Measurements from ENCODE around the gene IFT20.

The IFT20 gene

DNA sequence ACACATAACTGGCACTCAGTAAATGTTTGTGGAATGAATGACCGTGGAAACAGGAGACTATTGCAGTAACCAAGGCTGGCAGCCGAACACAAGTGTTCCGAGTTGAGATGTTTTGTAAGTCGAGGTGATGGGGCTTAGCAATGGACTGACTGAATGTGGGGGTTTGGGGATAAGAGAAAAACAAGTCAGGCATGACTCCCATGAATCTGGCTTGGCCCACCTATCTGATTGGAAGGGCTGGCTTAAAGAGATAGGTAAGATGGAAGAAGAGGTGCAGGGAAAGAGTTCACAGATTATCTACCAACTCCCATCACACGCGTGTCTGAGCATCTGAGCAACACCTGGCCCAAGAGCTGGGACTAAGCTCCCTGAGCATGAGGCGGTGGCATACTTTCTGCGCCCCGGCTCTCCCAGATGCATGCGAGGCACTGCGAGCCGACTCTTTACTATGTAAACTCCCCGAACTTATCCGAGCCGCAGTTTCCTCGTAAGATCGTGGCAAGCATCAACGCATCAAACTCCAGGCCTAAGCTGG is 539 bp downstream of the IFT20 start:
- DNase-seq, result no peak

DNA sequence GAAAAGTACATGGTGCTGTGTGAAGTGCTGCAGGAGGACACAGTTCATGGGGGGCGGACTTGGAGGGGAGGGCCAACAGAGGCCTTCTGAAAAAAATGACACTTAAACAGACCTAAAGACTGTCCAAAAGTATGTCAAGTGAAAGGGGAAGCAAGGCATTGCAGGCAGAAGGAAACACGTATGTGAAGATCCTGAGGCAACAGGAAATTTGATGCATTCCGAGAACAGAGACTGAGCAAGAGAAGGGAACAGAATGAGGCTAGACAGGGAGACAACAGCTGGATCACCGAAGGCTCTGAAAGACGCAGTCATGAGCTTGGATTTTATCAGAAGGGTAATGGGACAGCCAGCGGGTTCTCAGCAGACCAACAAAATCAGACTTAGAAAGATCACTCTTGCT is 1.1 kb downstream of the IFT20 start:
- peak; percentile 29 to 62 (median 50) for DNase-seq

DNA sequence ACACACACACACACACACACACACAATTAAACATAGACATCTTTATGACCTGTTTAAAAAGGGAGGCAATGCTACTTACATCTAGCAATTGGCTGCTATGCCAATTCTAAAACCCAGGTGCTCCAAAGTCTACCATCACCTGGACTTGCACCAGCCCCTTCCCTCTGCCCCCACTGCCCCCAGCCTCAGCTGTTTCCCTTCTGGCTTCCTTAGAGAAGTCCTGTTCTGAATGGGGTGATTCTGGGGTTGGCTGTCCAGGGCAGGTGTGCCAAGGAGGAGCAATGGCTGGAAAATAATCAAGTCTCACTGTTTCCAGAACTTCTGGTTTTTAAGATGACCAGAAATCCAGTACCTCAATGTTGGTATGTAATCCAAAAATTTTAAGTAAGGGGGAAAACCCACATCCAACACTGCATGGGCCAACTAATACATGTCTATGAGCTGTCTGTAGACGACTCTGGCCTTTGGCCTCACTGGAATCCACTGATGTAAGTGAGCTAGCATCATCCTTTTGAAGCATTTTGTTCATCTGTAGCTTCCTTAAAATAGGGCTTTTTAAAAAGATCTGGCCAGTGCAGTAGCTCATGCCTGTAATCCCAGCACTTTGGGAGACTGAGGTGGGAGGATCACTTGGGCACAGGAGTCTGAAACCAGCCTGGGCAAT is 2.1 kb downstream of the IFT20 start:
- DNase-seq, result no peak

DNA sequence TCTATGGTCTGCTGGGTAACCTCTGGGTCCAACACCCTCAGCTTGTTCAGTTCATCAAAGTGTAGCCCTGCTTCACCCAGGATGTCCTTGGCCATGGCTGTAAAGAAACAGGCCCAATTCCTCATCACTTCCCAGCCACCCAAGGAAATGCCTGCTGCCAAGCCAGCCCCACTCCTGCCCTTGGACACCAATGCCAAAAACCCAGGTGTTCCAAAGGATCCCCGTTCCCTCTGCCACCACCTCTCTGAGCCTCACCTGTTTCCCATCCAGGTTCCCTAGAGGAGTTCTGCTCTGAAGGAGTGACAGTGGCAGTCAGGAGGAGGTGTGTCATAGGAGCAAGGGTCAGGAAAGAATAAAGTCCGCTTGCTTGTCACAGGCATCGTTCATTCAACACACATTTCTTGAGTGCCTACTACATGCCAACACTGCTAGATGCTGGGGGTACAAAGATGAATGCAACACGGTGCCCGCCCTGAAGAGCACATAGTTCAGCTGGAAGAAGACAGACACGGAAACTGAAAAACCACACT is 3.3 kb downstream of the IFT20 start:
- no peak for DNase-seq

DNA sequence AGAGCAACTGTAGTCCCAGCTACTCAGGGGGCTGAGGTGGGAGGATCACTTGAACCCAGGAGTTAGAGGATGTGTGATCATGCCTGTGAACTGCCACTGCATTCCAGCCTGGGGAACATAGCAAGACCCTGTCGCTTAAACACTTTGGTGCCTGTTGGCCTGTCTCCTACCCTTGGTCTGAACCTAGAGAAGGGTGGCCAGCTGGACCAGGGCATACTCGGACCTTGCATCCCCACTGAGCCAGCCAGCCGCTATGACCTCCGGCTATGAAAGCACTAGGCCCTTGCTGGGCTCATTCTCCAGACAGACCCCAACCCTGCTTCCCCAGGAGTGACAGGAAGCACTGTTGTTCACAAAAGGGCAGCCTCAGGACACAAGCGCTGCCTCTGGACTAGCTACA is 4.6 kb downstream of the IFT20 start:
- no peak for DNase-seq

DNA sequence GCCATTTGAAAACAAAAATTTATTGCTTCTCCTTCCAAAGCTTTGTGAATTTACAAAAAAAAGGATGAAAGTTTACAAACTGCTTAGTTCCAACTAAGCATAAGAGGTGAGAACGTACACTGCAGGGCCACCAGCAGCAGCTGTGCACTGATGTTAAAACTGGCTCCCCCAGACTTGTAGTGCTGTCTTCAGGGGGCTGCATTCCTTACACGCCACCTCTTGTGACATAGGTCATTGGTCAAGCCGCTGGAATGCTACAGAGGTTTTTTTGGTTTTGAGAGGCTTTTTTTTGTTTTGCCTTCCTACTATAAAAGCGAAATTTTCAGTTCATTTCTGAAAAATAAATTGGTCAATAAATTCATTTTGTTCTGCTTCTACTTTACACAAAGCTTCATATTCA is 6.9 kb downstream of the IFT20 start:
- no peak for DNase-seq

DNA sequence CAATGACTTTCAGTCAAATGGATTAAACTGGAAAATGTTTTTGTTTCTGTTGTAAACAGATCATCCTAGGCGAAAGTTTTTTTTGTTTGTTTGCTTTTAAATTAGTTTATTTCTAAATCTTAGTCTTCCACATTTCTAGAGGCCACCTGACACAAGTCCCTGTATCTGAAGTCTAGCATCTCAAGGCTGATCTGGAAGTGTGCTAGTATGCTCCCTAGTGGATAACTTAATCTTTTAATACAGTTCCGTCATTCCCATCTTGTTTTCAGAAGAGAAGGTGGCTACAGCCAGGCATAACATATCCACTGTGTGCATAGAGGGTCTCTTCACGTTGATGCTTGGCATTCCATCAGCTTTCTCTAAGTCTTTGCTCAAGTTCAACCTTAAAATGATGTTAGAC is 7.6 kb downstream of the IFT20 start:
- DNase-seq, result no peak

DNA sequence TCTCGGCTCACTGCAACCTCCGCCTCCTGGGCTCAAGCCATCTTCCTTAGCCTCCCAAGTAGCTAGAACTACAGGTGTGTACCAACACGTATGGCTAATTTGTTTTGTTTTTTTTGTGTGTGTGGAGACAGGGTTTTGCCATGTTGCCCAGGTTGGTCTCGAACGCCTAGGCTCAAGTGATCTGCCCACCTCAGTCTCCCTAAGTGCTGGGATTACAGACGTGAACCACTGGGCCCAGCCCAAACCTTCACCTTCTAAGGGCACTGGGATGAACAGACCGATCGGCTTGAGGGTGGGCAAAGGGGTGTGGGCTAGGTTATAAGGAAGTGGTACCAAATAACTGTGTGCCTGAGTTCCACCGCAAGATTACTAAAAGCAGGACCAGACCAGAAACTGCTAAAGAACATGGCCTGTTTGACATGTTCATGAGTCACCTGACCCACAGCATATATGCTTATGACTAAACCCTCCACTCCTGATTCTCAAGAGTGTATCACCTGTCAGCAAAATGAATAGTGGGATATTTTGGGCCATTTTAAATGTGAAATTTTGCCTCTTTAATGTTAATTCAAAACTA is 8.2 kb downstream of the IFT20 start:
- no peak for DNase-seq

DNA sequence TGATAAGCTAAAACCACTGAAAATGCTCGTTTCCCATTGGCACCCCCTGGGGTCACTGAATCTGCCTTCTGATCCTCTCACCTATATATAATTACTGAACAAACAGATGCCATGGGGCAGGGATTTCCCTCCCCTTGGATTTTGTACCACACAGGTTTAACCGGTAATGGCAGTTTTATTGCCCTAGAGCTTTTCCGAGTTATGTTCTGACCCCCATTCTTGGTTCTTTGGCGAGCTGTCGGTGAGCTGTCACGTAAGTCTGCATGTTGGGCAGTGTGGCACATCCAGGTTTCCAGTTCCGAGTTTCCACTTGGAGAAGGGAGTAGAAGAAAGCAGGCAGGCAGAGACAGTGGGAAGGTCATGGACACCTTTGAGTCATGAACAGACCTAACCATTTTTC is 9.2 kb downstream of the IFT20 start:
- DNase-seq, result no peak

DNA sequence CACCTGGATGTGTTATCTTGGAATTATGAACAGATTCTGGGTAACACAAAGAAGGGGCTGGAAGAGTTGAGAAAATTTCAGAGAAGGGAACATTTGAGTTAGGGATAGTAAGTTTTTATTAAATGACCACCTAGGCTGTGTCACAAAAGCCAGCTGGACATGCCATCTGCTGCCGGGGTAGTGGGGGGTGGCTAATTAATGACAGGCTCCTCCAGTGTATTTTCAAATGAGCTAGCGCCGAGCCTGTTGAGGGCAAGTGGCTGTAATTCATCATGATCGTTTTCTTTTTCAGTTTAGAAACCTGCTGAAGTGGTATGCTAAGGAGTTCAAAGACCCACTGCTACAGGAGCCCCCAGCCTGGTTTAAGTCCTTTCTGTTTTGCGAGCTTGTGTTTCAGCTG is 10.1 kb downstream of the IFT20 start:
- no peak for DNase-seq

DNA sequence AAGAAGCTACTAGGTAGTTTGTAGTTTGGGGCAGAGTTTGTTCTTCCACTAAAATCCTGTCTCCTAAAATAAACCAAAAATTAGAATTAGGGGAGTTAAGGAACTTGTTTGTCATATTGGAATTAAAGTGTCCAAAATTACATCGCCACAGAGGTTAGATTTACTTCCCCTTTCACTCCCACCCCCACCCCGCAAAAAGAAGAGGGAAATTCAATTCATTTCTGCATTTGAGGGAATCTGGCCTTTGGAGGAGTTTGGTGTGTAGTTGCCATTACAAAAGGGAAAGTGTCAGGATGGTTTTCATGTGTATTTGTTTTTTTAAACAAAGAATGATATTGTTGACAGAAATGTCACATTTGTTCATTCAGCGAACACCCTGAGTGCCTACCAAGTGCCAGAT is 10.5 kb downstream of the IFT20 start:
- DNase-seq, result peak in 3 of 4 experiments; percentile 27 to 65 (median 61)

DNA sequence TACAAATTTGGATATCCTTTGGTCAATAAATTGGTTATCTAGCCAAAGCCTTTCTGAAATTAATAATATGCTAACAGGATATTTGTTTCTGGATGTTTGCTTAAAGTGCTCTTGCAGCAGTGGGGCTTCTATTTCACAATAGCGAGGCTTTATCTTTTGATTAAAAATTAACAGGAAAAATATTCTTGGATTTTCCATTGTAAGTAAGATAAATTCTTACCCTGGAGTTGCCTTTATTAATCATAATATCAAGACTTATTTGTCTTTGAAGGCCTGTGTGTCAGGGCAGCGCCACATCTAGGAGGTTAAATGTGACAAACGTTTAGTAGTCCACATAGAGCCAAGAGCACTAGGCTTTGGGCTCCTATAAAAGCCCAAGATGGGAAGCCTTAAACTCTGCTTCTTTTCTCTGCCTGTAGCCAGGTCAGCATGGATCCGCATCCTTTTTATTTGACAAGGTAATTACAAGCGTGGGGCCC is 11.0 kb downstream of the IFT20 start:
- DNase-seq, result no peak

DNA sequence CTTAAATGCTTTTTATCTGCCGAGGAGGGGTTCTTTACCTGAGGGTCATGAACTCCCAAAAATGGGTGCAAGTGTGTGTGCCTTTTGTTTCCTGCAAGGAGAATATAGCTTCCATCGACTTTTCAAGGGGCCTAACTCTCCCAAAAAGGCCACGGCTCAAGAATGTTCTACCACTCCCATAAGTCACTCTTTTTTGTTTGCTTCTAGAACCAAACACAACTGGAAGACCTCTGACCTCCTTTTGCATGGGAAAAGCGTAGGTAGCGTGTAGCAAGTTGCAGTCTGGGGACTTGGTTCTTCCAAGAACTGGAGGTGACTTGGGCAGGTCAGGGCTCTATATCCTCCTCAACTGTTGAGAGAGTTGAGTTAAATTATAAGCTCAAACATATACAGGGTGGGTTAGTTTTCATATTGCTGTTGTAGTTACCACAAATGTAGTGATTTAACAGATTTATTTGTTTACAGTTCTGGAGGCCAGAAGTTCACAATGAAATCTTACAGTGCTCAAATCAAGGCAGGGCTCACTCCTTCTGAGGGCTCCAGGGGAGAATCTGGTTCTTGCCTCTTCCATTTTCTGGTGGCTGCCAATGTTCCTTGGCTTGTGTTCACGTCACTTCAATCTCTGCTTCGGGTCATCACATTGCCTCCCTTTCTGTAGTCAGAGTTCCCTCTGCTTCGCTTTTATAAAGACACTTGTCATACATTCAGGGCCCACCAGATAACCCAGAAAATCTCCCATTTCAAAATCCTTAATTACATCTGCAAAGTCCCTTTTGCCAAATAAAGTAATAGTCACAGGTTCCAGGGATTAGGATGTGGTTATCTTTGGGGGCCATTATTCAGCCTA is 14.8 kb downstream of the IFT20 start:
- DNase-seq, result no peak

DNA sequence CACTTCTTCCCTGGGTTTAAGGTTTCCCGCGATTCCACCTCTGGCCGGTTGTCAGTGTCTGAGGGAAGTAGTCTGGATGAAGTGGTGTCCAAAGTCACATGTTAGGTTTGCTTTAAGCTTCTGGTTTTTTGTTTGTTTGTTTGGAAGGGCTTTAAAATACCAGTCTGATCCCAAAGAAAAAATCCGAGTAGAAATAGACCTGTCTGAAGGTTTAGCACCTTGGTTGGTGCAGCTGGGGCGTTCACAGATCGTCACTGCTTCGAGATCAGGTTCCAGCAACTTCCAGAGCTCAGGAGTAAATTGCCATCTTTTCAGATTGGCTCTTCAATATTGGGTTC is 15.7 kb downstream of the IFT20 start:
- DNase-seq, result peak; percentile 25 to 46 (median 37)

DNA sequence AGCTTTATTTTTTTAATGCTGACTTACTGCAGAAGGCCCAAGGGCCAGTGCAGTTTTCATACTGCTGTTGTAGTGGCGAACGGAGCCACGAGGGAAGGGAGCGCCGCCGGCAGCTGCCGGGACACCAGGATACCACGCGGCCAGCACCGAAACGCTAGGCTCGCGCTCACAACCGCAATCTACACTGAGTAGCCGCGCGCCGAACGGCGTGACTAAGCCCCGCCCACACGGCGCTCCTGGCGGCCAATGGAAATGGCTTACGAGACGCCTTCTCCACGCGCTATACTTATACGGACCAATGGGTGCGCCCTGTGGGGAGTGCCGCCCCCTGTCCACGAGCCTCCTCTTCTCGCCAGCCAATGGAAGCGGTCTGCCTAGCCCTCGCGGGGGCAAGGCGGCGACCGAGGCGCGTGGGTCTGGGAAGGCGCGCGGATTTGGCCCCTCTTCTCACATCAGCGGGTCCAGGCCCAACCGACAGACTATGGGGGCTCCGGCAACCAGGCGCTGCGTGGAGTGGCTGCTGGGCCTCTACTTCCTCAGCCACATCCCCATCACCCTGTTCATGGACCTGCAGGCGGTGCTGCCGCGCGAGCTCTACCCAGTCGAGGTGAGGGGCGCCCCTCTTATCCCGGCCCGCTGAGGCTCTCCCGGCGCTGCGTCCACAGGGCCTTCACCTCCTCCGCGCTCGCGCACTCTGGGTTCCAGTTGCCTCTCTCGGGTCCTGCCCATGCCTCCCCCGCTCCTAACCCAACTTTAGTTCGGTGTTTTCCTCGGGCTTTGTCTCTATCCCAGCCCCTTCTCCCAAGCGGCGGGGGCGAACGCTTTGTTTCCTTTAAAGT is 16.3 kb downstream of the IFT20 start, which contains the start of gene TMEM97:
TSS of gene TMEM97 (plus strand) at position 442 of the 839 bp plus-strand sequence. CDS start at position 482, 40 bp downstream.
- peak; percentile 98 for DNase-seq

DNA sequence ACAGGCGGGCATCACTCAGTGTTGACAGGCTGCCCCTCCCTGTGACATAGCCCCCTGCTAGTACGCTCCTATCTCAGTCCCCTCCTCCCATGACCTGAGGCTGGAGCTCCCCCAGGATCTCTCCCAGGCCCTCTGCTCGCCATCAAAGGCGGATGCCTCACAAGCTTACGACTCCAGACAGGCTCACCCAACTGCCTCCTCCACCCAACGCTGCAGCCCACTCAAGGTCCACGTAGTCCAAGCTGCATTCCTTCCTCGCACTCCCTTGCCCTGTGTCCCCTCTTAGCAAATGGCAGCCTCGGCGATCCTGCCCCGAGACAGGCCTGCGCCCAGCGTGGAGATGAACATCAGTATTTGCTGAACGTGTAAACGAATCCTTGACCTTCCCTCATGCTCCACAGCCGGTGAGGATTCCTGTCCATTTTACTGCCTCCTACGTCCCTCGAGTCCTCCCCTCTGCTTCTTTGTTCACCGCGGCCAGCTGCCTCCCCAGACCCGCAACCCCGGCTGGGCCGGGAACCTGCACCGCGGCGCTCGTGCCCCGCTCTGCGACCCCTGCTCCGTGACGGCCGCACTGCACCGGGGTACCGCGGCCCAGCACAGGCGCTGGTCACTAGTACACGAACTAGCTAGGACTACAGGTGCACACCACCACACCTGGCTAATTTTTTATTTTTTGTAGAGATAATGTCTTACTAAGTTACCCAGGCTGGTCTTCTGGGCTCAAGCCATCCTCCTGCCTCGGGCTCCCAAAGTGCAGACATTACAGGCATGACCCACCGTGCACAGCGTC is 17.1 kb downstream of the IFT20 start:
- DNase-seq, result no peak

DNA sequence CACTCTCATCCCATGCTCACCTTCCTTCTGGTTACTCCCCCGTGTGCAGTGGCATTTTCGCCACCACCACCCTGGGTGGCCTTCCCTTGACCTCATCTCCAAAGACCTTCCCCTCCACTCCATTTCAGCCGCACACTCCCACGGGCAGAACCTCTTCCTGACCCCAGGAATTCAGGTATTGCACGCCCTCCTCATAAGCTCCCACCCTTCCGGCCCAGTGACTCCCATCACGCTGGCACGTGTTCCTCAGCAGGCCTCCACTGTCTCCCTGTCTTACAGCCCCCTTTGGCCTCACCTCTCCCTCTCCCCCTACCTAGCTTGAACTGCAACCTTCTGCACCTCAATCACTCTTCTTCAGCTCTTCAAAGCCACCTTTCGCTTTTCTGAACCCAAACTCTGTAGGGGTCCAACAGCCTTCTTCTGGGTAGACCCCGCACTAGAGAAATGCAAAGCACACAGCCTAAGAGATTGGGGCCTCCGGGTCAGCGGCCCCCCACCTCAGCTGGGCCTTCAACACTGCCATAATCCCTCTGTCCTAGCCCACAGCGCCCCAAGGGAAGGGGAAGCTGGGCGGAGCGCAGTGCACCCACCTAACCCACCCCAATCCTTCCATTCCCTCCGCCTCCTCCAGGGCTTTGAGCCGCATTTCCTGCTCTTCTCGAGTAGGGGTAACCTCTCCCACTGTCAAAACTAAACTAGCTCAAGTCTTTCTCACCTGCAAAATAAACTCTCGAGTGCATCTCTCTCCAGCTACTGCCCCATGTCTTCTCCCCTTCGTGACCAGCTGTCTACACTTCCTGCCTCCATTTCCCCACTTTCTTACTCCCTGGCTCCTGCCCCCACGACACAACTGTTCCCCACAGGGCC is 17.9 kb downstream of the IFT20 start:
- DNase-seq, result no peak

DNA sequence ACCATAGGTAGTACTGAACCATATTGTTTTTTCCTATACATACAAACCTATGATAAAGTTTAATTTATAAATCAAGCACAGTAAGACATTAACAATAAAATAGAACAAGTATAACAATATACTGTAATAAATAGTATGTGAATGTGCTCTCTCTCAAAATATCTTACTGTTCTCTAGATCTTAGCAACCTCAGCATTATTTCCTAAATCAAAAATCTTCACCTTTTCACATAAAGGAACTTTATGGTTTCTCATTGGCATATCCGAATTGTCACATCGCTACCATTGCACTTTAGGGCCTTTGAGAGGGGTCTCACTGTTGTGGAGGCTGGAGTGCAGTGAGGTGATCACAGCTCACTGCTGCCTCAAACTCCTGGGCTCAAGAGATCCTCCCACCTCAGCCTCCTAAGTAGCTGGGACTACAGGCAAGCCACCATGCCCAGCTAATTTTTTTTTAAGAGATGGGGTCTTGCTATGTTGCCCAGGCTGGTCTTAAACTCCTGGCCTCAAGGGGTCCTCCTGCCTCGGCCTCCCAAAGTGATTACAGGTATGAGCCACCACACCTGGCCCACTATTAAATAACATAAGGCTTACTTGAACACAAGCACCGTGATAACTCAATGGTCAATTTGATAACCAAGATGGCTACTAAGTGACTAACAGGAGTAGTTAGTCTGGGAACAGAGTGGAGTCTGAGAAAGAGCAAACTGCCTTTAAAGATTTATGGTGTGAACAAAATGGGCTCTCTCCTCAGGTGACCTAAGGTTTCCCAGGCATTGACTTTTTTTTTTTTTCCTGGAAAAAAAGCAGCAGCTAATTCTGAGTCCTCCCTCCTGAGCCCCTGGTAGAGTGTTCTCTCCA is 19.2 kb downstream of the IFT20 start:
- DNase-seq, result no peak

DNA sequence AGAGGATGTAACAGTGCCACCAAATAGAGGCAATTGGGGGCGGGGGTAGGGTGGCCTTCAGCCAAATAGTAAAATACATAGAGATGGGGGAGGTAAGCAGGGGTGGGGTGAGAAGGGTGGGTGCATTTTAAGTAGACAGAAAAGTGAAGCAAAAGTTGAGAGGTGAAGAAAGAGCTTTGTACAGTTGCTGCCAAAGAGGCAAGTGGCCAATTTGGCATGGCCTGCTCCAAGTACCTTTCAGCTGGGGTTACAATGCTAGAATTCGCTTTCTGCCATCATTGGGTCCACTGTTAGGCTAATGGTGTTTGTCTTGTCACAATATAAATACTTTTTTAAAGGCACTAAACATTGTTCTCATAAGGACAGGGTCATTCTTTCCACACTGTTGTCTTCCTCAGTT is 21.4 kb downstream of the IFT20 start:
- DNase-seq, result no peak

All from suppressor macrophage (primary cell).